ENCODE results near the gene TMEM37.

Gene TMEM37

DNA sequence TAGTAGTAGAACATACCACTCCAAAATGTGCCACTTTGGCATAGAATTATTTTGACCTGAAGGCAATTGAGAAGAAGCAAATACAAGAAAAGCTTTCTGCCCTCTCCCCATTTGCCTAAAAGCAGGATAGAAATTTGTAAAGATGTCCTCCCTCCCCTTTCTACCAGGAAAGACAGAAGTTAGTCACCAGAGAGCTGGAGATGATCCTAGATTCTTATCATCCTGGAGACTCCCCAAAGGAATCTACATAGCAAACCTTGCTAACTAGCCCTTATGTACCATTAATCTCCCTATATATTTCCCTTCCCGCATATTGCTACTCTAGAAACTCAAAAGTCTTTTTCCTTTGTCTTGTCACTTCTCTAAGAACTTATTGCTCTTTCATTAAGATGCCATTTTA is 12.6 kb upstream of the TMEM37 start:
- no peak for DNase-seq

DNA sequence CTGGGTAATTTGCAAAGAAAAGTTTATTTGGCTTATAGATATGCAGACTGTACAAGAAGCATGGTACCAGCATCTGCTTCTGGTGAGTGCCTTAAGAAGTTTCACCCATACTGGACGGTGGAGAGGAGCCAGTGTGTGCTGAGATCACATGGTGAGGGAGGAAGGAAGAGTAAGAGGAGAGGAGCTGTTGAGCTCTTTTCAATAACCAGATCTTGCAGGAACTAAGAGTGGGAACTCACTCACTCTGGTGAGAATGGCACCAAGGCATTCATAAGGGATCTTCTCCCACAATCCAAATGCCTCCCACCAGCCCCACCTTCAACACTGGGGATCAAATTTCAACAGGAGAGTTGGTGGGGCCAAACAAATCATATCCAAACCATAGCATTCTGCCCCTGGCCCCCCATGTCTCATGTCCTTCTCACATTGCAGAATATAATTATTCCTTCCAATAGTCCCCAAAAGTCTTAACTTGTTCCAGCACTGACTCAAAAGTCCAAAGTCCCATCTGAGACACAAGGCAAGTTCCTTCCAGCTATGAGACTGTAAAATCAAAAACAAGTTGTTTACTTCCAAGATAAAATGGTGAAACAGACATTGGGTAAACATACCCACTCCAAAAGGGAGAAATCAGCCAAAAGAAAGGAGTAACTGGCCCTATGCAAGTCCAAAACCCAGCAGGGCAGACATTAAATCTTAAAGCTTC is 11.7 kb upstream of the TMEM37 start:
- DNase-seq = no peak

DNA sequence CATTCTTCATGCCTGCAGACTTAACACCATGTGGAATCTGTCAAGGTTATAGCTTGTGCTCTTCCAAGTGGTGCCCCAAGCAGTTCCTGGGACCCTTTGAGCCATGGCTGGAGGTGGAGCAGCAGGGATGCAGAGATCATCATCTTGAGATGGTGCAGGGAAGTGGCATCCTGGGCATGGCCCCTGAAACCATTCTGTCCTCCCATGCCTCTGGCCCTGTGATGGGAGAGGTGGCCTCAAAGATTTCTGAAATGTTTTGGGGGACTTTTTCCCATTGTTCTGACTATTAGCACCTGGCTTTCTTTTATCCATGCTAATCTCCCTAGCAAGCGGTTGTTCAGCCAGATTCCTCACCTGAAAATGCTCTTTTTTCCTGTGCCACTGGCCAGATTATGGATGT is 10.3 kb upstream of the TMEM37 start:
- no peak for DNase-seq

DNA sequence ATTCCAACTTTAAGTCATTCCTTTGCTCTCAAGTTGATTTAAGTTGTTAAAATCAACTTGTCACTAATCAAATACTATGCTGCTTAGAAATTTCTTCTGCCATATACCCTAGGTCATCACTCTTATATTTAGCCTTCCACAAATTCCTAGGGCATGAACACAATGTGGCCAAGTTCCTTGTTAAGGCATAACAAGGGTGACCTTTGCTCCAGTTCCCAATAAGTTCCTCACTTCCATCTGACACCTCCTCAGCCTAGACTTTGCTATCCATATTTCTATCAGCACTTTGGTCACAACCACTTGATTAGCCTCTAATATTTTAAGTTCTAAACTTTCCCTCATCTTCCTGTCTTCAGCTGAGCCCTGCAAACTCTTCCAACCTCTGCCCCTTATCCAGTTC is 9.9 kb upstream of the TMEM37 start:
- no peak for DNase-seq

DNA sequence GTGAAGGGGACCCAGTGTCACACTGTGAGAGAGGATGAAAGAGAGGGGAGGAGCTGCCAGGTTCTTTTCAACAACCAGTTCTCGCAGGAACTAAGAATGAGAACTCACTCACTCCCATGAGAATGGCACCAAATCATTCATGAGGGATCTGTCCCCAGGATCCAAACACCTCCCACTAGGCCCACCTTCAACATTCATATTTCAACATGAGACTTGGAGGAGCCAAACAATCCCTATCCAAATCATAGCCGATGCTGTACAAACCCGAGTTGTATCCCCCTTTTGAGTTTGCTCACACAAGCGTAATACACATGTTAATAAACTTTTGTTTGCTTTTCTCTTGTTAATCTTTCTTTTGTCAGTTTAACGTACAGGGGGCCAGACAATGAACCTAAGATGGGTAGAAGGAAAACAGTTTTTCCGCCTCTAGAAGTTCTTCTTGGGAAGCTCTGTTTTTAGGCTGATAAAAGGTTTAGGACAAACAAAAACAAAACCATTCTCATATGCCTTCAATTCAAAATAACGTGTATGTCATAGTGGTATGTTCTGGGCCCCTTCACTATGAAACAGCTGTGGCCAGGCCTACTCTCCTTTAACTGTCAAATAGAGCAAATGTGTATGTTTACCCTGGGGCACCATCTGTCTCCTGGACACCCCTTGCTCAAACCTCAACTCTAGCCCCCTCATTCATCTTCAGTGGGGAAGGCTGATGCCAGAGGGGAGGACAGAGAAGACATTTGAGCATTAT is 9.1 kb upstream of the TMEM37 start:
- DNase-seq = no peak

DNA sequence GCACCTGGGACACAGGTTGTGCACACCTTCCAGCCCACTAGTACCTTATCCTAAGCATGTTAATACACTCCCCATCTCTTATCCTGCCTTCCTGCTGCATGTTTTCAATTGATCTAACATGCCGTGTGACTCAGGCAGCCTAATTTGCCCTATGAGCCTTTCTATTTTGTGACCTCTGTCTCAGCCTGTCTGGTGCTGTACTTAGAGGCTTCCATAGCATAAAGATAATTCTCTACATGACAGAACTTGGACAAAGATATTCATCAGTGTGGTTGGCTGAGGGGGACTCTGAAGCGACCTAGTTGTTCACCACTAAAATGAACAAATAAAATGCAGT is 8.6 kb upstream of the TMEM37 start:
- DNase-seq = no peak

DNA sequence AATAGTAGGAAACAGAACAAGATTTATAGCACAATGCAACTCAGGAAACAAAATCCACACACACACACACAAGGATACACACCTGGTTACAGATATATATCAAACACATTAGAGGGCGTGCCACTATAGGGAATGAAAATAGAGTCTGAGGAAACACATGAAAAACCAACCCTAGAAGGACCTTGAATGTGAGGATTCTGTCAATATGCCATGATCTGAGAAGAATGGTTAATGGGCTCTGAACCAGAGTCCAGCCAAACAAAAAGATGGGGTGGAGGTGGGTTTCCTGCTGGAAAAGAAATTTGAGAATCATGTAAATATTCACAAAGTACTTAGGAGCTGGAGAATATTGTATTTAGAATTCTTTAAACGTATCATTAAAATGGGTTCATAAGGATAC is 7.8 kb upstream of the TMEM37 start:
- DNase-seq = no peak

DNA sequence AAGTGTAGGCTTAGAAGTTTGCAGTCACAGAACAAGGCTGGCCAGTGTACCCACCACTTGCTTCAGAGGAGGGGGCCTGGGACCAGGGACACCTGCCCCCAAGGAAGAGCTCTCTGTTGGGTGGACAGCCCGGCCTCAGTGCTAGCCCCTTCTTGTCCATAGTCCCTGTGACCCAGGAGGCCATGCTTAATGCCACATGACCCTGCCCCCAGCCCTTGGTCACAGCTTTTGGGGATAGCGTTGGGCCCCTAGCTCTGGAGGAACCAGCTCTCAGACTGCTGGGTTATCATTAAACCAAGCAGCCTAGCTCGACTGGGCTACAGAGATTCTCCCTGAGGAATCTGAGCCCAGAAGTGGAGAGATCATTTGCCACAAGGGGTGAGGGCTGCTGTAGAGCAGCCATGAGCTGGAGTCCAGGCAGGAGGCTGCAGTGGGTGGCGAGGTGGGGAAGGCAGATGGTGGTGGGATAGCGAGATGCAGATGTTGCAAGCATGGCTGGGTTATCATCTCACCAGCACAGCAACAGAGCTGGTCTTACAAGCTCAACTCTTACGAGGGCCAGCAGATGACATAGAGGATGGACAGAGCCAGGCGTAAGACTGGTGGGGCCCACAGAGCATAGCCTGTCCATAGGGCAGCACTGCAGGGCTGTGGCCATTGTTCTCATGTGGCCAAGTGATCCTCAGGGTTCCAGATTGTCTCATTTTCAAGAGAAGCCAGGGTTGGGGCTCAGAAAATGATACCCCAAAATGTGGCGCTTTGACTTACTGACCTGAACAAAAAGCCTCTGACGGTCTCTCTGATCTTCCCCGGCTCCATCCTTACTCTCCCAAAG is 7.2 kb upstream of the TMEM37 start:
- no peak for DNase-seq

DNA sequence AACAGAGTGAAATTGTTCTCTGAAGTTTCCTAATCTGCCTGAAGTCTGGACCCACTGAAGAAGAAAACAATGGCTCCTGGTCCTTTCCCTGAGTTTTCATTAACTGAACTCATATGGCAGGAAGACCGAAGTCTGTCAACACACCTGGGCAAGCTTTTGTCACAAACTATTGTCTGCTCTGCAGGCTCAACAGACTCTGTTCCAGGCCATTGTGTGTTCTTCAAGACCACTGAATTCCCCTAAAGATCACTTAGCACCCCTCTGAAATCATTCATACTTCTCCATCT is 6.6 kb upstream of the TMEM37 start:
- DNase-seq = no peak

DNA sequence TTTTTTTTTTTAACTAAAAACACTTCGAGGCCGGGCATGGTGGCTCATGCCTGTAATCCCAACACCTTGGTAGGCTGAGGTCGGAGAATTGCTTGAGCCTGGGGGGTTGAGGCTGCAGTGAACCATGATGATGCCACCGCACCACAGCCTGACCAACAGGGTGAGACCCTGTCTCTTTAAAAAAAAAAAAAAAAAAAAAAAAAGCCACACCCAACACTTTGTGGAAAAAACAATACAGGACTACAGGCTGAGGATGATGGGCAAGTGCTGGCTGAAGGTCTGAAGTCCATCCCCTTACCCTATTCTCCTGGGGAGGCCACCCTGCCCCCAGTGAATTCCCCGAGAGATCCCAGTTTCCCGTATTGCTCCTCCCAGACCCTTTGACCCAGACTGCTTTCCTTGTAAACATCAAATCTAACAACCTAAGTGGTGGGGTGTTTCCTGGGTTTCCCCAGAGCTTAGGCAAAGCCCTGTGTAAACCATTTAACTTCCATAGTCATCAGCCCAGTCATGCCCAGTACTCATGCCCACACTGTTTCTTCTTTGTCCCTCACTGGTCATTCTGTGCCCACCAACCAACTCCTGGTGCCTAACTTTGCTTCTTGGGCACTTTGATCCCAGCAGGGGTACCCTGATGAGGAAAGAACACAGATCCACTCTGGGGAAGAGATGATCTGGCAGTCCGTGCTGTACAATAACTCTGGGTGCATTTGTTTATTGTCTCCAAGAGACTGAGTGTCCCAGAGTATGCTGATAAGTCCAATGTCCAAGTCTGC is 5.8 kb upstream of the TMEM37 start:
- no peak for DNase-seq

DNA sequence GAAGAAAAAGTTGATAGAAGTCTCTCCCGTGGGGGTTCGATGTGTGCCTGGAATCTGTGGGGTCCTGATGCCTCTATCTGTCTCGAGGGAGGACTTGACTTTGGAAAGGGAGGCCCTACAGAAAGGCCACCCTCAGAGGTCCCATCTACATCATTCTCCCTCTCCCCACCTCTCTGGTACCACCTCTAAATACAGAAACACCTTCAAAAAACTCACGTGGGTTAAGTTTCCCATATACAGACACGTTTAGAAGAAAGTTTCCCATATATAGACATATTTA is 5.3 kb upstream of the TMEM37 start:
- DNase-seq = no peak

DNA sequence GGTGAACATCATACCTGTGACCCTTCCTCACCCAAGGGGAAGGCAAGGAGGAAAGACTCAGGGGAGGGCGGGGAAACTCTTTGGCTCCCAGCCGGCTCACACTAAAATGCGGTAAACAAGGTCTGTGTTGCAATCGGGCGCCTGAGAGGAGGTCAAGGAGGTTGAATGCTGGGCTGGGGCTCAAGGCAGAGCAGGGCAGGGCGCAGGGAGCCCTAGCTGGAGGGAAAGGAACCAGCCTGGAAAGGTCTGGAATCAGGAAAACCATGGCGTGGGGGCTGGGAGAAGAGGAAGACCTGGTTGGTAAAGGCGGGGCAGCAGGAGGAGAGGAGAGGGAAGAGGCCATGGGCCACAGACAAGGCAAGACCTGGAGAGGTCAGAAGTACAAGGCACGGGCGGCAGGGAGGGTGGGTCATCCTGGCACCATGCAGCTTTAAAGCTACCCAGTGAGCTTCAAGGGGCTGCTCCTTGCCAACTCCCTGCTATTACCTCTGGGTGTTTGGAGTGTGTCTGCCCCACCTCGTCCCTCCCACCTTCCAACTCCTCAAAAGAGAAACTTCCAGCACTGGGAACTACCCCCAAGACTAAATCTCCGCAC is 4.8 kb upstream of the TMEM37 start:
- no peak for DNase-seq

DNA sequence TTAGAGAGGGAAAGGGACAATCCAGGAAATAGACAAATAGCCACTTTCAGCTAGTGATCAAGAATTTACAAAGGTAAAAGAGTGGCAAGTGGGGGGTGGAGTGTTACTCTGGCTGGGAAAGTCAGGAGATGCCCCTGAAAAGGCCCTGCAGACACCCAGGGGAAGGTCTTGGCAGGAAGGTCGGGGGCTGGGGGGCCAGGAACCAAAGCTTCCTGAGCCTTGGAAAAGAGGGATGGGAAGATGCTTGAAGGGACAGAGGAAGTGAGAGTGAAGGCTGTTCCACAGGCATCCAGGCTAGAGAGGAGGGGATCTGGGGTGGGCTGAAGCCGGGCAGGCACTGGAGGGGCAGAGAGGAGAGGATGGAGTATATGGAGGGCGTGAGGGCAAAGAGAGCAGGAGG is 3.9 kb upstream of the TMEM37 start:
- DNase-seq = no peak

DNA sequence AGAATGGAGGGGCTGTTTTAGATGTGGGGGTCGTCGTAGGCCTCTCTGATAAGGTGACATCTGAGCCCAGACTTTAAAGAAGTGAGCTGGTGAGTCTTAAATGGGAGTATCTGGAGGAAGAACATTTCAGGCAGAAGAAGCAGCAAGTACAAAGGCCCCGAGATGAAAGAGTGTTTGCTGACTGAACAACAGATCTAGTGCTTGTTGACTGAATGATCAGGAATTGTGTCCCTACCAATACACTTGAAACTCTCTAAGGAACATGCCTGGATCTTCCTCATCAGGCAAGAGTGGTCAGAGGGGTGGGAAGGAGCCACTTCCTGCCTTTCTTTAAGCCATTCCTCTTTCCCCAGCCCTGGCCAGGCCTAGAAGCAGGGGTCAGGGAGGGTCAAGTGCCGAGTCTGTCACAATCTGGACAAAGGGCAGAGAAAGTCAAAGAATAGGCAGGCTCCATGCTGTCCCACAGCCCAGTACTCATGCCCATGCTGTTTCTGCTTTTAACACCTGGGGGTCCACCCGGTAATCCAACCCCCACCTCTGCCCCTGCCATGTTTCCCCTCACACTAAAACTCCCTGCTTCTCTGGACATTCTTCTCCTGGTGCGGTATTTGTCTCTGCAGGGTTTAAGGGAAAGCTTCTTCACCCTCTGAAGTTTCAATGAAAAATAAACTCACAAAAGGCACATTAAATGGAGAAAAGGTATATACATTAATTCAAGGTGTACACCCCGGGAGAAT is 3.0 kb upstream of the TMEM37 start:
- DNase-seq = no peak

DNA sequence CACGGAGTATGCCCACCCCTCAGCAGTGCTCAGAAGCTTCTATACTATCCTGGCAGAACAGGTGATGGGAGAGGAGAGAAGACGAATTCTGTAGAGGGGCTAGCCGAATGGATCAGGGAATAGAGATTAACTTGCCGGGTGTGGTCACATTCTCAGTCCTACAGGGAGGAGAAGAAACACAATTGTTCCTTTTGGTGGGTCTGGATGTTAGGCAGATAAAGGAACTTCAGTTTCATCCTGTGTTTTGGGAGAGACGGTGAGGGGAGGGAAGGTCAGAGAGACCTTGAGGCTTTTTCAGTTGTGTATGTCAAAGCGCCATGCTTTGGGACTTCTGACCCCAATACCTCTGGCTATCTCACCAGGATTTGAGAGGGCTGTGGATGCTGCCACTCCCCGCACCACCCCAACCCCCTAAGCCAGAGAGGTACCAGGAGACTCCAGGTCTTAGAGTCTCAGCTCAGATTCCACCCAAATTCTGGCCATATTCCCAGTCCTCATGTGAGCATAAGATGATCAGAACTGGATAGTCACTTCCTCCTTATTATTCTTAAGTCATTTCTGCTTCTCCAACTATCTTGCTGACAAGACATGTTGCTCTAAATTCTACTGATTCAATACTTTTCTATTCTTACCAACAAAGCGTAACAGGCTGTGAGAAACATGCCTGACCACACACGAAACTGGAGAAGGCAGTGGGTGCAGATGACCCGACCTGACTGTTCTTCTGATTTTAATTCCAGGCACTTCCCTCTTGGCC is 2.3 kb upstream of the TMEM37 start:
- no peak for DNase-seq

DNA sequence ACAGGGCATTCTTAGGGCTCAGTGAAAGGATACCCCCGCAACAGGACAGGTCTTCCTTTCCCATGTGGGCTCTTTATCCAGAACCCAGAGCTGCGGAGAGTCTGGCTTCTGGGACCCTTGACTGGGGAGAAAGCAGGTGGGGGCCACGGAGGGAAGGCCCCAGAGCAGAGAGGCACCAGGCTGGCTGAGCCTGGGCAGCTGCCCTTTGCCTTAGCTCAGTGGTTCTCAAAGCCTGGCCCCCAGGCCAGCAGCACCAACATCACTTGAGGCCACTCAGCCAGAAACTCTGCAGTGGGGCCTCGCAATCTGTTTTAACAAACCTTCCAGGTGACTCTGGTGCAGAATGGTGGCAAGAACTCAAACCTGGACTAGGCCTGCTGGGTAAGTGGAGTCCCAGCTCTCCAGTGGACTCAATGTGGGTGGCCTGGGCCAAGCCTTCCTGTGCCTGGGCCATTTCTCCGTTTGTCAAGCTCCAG is 1.6 kb upstream of the TMEM37 start:
- DNase-seq = no peak

DNA sequence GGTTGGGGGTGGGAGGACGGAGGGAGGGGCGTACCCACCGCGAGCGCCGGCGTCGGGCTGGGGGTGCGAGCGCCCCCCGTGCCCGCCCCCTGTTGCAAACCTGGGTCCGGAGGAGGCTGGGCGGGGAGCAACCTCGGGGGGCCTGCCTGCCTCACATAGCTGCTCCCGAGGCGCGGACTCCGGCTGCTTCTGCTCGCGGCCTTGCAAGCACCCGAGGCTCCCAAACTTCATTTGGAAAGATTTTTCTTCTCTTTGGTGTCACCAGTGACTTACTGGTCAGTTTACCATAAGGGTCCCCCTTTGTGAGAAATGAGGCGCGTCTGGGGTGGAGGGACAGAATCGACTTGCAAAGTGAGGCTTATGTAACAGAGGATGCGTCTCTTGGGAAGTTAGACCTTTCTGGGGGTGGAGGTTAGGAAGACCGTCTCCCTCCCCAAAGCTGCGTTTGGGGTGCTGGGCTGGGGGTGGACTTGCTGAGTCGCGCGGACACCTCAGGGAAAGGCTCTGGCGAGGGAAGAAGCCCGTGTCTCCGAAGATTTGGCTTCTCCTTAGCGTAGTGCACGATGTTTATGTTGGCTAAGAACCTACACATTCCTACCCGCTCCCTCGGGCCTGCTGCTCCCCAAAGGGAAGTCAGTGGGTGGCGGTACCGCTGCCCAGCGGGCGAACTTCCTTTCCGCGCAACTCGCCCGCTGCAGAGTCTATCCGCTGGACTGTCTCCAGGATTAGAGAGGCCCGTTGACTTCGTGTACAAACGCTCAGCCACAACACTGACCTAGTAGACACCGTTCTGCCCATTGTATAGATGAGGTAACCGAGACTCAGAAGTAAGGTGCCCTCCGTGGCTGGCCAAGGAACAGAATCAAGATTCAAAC is 559 bp downstream of the TMEM37 start:
- DNase-seq = no peak

DNA sequence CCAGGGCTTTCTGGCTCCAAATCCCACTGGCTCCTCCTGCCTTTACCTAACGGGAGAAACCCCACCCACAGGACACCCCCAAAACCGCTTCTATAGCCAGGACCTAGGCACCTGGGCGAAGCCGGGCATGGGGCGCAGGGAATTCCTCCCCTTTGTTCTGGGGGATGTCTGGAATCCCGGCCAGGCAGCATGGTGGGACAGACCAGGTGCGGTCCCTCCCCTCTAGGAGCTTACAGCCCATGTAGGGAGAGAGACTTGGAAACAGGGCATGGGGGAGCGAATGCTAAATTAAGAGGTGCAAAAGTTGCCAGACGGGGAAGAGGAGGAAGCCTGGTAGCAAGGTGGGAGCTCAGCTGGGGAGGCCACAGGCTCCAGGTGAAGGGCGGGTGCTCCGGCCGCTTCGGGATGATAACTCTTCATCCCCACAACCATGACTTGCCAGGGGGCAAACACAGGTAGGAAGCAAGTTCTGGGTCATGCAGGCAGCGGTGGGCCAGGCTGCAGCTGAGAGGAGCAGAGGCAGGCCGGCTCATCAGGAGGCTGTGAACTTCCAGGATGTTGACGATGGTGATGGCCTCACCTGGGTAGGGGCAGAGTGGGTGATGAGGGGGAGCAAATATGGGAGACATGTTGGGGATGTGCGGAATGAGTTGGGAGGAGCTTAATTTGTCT is 1.3 kb downstream of the TMEM37 start:
- no peak for DNase-seq

DNA sequence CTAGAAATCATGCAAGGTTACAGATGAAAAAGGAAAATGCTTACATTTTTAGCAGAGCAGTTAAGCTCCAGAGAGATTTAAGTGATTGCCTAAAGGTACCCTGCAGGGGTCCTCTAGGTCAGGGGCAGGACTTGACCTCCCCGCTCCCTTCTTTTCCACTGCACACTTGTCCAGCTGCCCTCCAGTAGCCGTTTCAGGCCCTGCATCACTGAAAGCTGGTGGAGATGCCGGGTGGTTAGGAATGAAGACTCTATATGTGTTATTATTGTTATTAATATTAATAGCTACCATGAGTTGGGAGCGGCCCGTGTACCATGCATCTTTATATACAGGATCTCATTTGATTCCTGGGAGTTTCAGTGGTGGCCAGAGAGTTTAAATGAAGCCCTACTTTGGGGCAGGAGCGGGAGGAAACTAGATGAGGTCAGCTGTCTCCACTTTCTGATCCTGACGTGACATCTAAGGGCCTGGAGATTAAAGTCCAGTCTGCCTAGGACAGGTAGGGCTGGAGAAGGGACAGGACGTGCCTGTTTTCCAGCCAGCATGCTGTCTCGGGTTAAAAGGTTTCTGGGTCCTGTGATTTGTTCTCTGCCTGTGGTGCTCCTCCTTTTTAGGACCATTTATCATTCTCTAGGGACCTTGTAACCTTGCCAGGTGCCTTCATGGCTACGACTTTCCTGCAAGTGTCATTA is 2.1 kb downstream of the TMEM37 start:
- no peak for DNase-seq

Data from NCI-H1105 (cell line).